HepG2 (cell line): ENCODE measurements around the gene GPR68. TPM values are rescaled to one million over a fixed set of nuclear protein-coding genes. Genes with fewer than 3 reads are reported as not detected.

Source experiments
- ATAC-seq: fragments of 200-7000 bp; cut with Tn5 transposase; 3 replicates; pipeline ENCODE4 v1.9.1; 2020; ENCODE audit warnings: mild to moderate bottlenecking, moderate library complexity
- BruUV-seq: library from RNA; stranded (reverse); fragments of 400-500 nt; replicated peaks from 2 replicates; lab custom pipeline; 2021; lab: Mats Ljungman, UMichigan
- CTCF ChIA-PET: fragments of 300-600 bp; formaldehyde crosslinking; extraction: SDS; loops from one replicate; lab custom pipeline; 2021; ENCODE audit warnings: low total read pairs, inconsistent platforms, low intra/inter-chr PET ratio; lab: Yijun Ruan, JAX
- POLR2A ChIA-PET: fragments of 350-600 bp; sonication (Branson Sonifier 250); formaldehyde crosslinking; loops from one replicate; lab custom pipeline; 2020; ENCODE audit warnings: antibody characterized with exemption, inconsistent platforms; lab: Yijun Ruan, JAX
- DNase-seq: peaks from one replicate; pipeline ENCODE4 v3.0.0-alpha.2; 2015; ENCODE audit warnings: low spot score
- FAIRE-seq: peaks from 3 replicates; lab custom pipeline; 2011; peaks lifted over from hg19 to GRCh38; lab: Jason Lieb, UNC
- H2AFZ ChIP-seq: one replicate; pipeline ENCODE4 v1.6.1; 2011; ENCODE audit warnings: low read length, inconsistent platforms
- H3K27ac ChIP-seq: fragments of 300-600 bp; 3 replicates; pipeline ENCODE4 v1.8.0; 2011; ENCODE audit warnings: mixed run types, mild to moderate bottlenecking, mixed read lengths, low read length, inconsistent platforms; ENCODE audit not compliant: insufficient read depth; ENCODE audit errors: extremely low read length
- H3K27me3 ChIP-seq, 2 experiments: fragments of 200-600 bp in 1 of 2; 2 replicates in 1 of 2; 3 replicates in 1 of 2; pipeline versions ENCODE4 v1.6.0 to v1.8.0; 2011; ENCODE audit warnings: low read length in 2 of 2, mild to moderate bottlenecking in 2 of 2, moderate library complexity in 2 of 2, inconsistent platforms in 1 of 2; ENCODE audit not compliant: insufficient read depth in 2 of 2, control insufficient read depth in 1 of 2
- H3K36me3 ChIP-seq, 2 experiments: fragments of 200-600 bp in 1 of 2; replicated peaks in 1 of 2; 2 replicates in 1 of 2; 3 replicates in 1 of 2; pipeline versions ENCODE4 v1.5.1 to v1.8.0; 2011; ENCODE audit warnings: low read length in 2 of 2, inconsistent platforms in 1 of 2; ENCODE audit not compliant: insufficient read depth in 2 of 2, control insufficient read depth in 1 of 2
- H3K4me1 ChIP-seq: 2 replicates; pipeline ENCODE4 v1.5.1; 2012; ENCODE audit warnings: low read length, inconsistent platforms; ENCODE audit not compliant: insufficient read depth
- H3K4me2 ChIP-seq: 2 replicates; pipeline ENCODE4 v1.6.0; 2011; ENCODE audit warnings: low read depth, low read length, inconsistent platforms
- H3K4me3 ChIP-seq, 3 experiments: fragments of 200-600 bp in 1 of 3; sonication (generic), shearing (Covaris generic) in 1 of 3; replicated peaks in 1 of 3; 2 replicates each; pipeline ENCODE4 v1.5.1; 2011 to 2016; ENCODE audit warnings: low read length in 3 of 3, inconsistent platforms in 2 of 3, low read depth in 2 of 3, mild to moderate bottlenecking in 2 of 3, control low read depth in 1 of 3, mixed read lengths in 1 of 3; ENCODE audit not compliant: insufficient read depth in 1 of 3
- H3K79me2 ChIP-seq: one replicate; pipeline ENCODE4 v1.6.1; 2011; ENCODE audit warnings: low read length, inconsistent platforms; ENCODE audit not compliant: insufficient read depth
- H3K9ac ChIP-seq: 2 replicates; pipeline ENCODE4 v1.6.0; 2011; ENCODE audit warnings: mild to moderate bottlenecking, low read depth, low read length, inconsistent platforms; ENCODE audit not compliant: insufficient read depth
- H3K9me3 ChIP-seq: 2 replicates; pipeline ENCODE4 v1.5.1; 2012; ENCODE audit warnings: mild to moderate bottlenecking, low read length
- H4K20me1 ChIP-seq: 2 replicates; pipeline ENCODE4 v1.6.0; 2011; ENCODE audit warnings: inconsistent platforms, mild to moderate bottlenecking, low read length, moderate library complexity; ENCODE audit not compliant: insufficient read depth
- HNF1A ChIP-seq, 2 experiments: sonication (generic) in 1 of 2; formaldehyde crosslinking in 1 of 2; IDR thresholded peaks; 2 replicates each; pipeline versions ENCODE4 v1.4.0 to v1.6.1; 2016 to 2020; ENCODE audit warnings: borderline replicate concordance in 1 of 2, low read depth in 1 of 2, mild to moderate bottlenecking in 1 of 2, missing genetic modification reagents in 1 of 2
- HNRNPK ChIP-seq: fragments of 200-400 bp; formaldehyde crosslinking; IDR thresholded peaks from 2 replicates; pipeline ENCODE4 v1.6.1; 2018; ENCODE audit warnings: low read length, low read depth, moderate library complexity, mild to moderate bottlenecking; ENCODE audit not compliant: poor library complexity, severe bottlenecking
- PRPF4 ChIP-seq: fragments of 200-400 bp; formaldehyde crosslinking; IDR thresholded peaks from 2 replicates; pipeline ENCODE4 v1.6.1; 2016; ENCODE audit warnings: low read length, low read depth; ENCODE audit not compliant: poor library complexity, severe bottlenecking
- RAD51 ChIP-seq: fragments of 450-650 bp; IDR thresholded peaks from 2 replicates; pipeline ENCODE4 v1.6.1; 2016; ENCODE audit warnings: borderline replicate concordance
- RFX1 ChIP-seq: fragments of 450-650 bp; IDR thresholded peaks from 2 replicates; pipeline ENCODE4 v1.6.1; 2017
- ZNF142 ChIP-seq: sonication (generic); formaldehyde crosslinking; IDR thresholded peaks from 2 replicates; pipeline ENCODE4 v1.4.0; 2020; ENCODE audit warnings: missing genetic modification reagents
- ZNF713 ChIP-seq: sonication (generic); formaldehyde crosslinking; IDR thresholded peaks from 2 replicates; pipeline ENCODE4 v1.4.0; 2020; ENCODE audit warnings: mild to moderate bottlenecking, missing genetic modification reagents
- in situ Hi-C: cut with HindIII; loops from 2 replicates; pipeline ENCODE4 v1.10.0; 2017; ENCODE audit warnings: low pct_unique_long_range_greater_than_20kb; ENCODE audit not compliant: extremely low pct_ligation_motif_present
- intact Hi-C: fragments of 100-400 bp; cut with micrococcal nuclease; formaldehyde crosslinking; loops from one replicate; pipeline ENCODE4 v1.10.0; 2022; ENCODE audit not compliant: unreplicated experiment
- polyA plus RNA-seq, 8 experiments: library from polyadenylated mRNA; depleted of rRNA in 3 of 8; stranded (reverse) in 7 of 8; unstranded in 1 of 8; fragments of >200 nt; fragmentation: Illumina TruSeq in 4 of 8; extraction: Trizol in 4 of 8; gene quantifications; 2 replicates each; pipeline versions ENCODE4 v1.2.1 to v1.2.3, GENCODE V29; 2011 to 2016; ENCODE audit warnings: low read depth in 4 of 8, missing spikeins in 1 of 8, mixed read lengths in 1 of 8; ENCODE audit not compliant: insufficient read depth in 1 of 8
- total RNA-seq, 5 experiments: library from RNA; depleted of rRNA; stranded (reverse); fragments of >200 nt; fragmentation: Illumina TruSeq; extraction: Trizol; gene quantifications; 2 replicates each; pipeline ENCODE4 v1.2.3, GENCODE V29; 2016; ENCODE audit warnings: low read depth in 1 of 5

Gene GPR68
- total and polyA plus RNA-seq, 2 of the 13 experiments (the other 11 are each of a cell fraction or from before 2014, with no cell fraction given) = not detected

- no peak for TF ChIP-seq ZNF142 (CRISPR knock-in tag)
- TF ChIP-seq ZNF713 = no peak
- no peak for TF ChIP-seq RAD51
- no peak for TF ChIP-seq RFX1
- no peak for TF ChIP-seq PRPF4
Observed at GRCh38 chr14:91185721-91186120, 58.8 kb downstream of the GPR68 start (continued).

- no peak overlapping the region for H2AFZ ChIP-seq
- no peaks in the 10 kb centered on the region for H3K27me3 ChIP-seq
- H3K4me3 ChIP-seq = no peak overlapping the region
- no peaks in the 10 kb centered on the region for H3K79me2 ChIP-seq
- peaks cover 15 to 51% of the 10 kb centered on the region in 2 experiments for H3K36me3 ChIP-seq
- no peak overlapping the region for H3K9ac ChIP-seq
- CTCF ChIA-PET = no interaction called here
- no peak overlapping the region for H3K4me2 ChIP-seq
- in situ Hi-C loops = no loop called here
- H3K9me3 ChIP-seq = no peaks in the 10 kb centered on the region
- DNase-seq = no peak
- POLR2A ChIA-PET = no interaction called here
- FAIRE-seq = no peak
- no peak overlapping the region for H3K27ac ChIP-seq
- no peak for ATAC-seq
- intact Hi-C loops = no loop called here
- BruUV-seq = no TSS peak
- H4K20me1 ChIP-seq = no peaks in the 10 kb centered on the region
- TF ChIP-seq HNF1A (IDR thresholded peaks at IDR 0.05; ENCODE audit: low read depth) (no peak), HNF1A (CRISPR knock-in tag; IDR thresholded peaks at IDR 0.05; ENCODE audit: borderline replicate concordance) (no peak), HNRNPK (peak; percentile 84)
- TF ChIP-seq, all 625 proteins: peak for 1
- no peaks in the 10 kb centered on the region for H3K4me1 ChIP-seq
Observed at GRCh38 chr14:91184559-91184958, 59.9 kb downstream of the GPR68 start.
